Neural progenitor cell (in vitro differentiated cells): Measurements from ENCODE around the gene SCAPER. TPM values are rescaled to one million over a fixed set of nuclear protein-coding genes. Genes with fewer than 3 reads are reported as not detected.
A peak's percentile ranks its signal among the peaks of the same experiment; 100 is the strongest.

Experiments used
- DNase-seq: peaks from one replicate; pipeline ENCODE4 v3.0.0-alpha.2; 2016; ENCODE audit warnings: low spot score
- H2AFZ ChIP-seq: fragments of 200-600 bp; sonication (generic); replicated peaks from 2 replicates; pipeline ENCODE4 v1.6.1; 2016; ENCODE audit warnings: antibody characterized with exemption
- H3F3A ChIP-seq: fragments of 200-600 bp; sonication (generic); 2 replicates; pipeline ENCODE4 v1.6.1; 2016; ENCODE audit warnings: antibody characterized with exemption, low read depth
- H3K27ac ChIP-seq: fragments of 200-600 bp; sonication (generic); 2 replicates; pipeline ENCODE4 v1.5.1; 2016; ENCODE audit warnings: mild to moderate bottlenecking
- H3K27me3 ChIP-seq: fragments of 200-600 bp; sonication (generic); 2 replicates; pipeline ENCODE4 v1.6.1; 2016; ENCODE audit warnings: mild to moderate bottlenecking, moderate library complexity
- H3K36me3 ChIP-seq: fragments of 200-600 bp; sonication (generic); 2 replicates; pipeline ENCODE4 v1.5.1; 2016
- H3K4me1 ChIP-seq: fragments of 200-600 bp; sonication (generic); 2 replicates; pipeline ENCODE4 v1.6.1; 2016; ENCODE audit warnings: mixed run types
- H3K4me2 ChIP-seq: fragments of 200-600 bp; sonication (generic); 2 replicates; pipeline ENCODE4 v1.6.1; 2016
- H3K4me3 ChIP-seq: fragments of 200-600 bp; sonication (generic); 2 replicates; pipeline ENCODE4 v1.5.1; 2016
- H3K79me2 ChIP-seq: fragments of 200-600 bp; sonication (generic); 2 replicates; pipeline ENCODE4 v1.6.1; 2016; ENCODE audit warnings: low read depth
- H3K9ac ChIP-seq: fragments of 200-600 bp; sonication (generic); 2 replicates; pipeline ENCODE4 v1.6.1; 2016
- H3K9me3 ChIP-seq: fragments of 200-600 bp; sonication (generic); 2 replicates; pipeline ENCODE4 v1.5.1; 2016; ENCODE audit warnings: low read depth
- H4K20me1 ChIP-seq: fragments of 200-600 bp; sonication (generic); 2 replicates; pipeline ENCODE4 v1.6.1; 2016; ENCODE audit warnings: low read depth
- H3K27ac Mint-ChIP-seq: 3 replicates; pipeline ENCODE4 v1.8.0; 2021; ENCODE audit warnings: mixed read lengths
- H3K27me3 Mint-ChIP-seq: 2 replicates; pipeline ENCODE4 v1.8.0; 2022; ENCODE audit warnings: low read depth, mild to moderate bottlenecking, inconsistent platforms, moderate library complexity, mixed read lengths; ENCODE audit not compliant: insufficient read depth
- H3K36me3 Mint-ChIP-seq: 3 replicates; pipeline ENCODE4 v1.8.0; 2021; ENCODE audit warnings: mixed read lengths
- H3K4me1 Mint-ChIP-seq: 3 replicates; pipeline ENCODE4 v1.8.0; 2021; ENCODE audit warnings: mixed read lengths
- H3K4me3 Mint-ChIP-seq: 3 replicates; pipeline ENCODE4 v1.8.0; 2021; ENCODE audit warnings: mild to moderate bottlenecking, moderate library complexity, mixed read lengths
- H3K9me3 Mint-ChIP-seq: 3 replicates; pipeline ENCODE4 v1.8.0; 2020; ENCODE audit warnings: mixed read lengths
- EZH2 ChIP-seq: fragments of 200-600 bp; sonication (generic); IDR thresholded peaks from 2 replicates; pipeline ENCODE4 v1.6.1; 2017; ENCODE audit warnings: antibody characterized with exemption, mild to moderate bottlenecking, moderate library complexity
- EZH2phosphoT487 ChIP-seq: fragments of 200-600 bp; sonication (generic); IDR thresholded peaks from 2 replicates; pipeline ENCODE4 v1.6.1; 2017; ENCODE audit warnings: antibody characterized with exemption
- total RNA-seq: library from RNA; depleted of rRNA; stranded (reverse); fragments of >200 nt; gene quantifications from 2 replicates; pipeline ENCODE4 v1.2.3, GENCODE V29; 2015; ENCODE audit warnings: low replicate concordance
- TF ChIP-seq, protein P1 (sequence below): fragments of 200-600 bp; sonication (generic); IDR thresholded peaks from 2 replicates; pipeline ENCODE4 v1.5.1; 2017; ENCODE audit warnings: antibody characterized with exemption, mild to moderate bottlenecking

SCAPER gene, protein sequence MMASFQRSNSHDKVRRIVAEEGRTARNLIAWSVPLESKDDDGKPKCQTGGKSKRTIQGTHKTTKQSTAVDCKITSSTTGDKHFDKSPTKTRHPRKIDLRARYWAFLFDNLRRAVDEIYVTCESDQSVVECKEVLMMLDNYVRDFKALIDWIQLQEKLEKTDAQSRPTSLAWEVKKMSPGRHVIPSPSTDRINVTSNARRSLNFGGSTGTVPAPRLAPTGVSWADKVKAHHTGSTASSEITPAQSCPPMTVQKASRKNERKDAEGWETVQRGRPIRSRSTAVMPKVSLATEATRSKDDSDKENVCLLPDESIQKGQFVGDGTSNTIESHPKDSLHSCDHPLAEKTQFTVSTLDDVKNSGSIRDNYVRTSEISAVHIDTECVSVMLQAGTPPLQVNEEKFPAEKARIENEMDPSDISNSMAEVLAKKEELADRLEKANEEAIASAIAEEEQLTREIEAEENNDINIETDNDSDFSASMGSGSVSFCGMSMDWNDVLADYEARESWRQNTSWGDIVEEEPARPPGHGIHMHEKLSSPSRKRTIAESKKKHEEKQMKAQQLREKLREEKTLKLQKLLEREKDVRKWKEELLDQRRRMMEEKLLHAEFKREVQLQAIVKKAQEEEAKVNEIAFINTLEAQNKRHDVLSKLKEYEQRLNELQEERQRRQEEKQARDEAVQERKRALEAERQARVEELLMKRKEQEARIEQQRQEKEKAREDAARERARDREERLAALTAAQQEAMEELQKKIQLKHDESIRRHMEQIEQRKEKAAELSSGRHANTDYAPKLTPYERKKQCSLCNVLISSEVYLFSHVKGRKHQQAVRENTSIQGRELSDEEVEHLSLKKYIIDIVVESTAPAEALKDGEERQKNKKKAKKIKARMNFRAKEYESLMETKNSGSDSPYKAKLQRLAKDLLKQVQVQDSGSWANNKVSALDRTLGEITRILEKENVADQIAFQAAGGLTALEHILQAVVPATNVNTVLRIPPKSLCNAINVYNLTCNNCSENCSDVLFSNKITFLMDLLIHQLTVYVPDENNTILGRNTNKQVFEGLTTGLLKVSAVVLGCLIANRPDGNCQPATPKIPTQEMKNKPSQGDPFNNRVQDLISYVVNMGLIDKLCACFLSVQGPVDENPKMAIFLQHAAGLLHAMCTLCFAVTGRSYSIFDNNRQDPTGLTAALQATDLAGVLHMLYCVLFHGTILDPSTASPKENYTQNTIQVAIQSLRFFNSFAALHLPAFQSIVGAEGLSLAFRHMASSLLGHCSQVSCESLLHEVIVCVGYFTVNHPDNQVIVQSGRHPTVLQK (N-terminal part only)
- 15.0 and 20.4 TPM in 2 replicates for total RNA-seq

DNA sequence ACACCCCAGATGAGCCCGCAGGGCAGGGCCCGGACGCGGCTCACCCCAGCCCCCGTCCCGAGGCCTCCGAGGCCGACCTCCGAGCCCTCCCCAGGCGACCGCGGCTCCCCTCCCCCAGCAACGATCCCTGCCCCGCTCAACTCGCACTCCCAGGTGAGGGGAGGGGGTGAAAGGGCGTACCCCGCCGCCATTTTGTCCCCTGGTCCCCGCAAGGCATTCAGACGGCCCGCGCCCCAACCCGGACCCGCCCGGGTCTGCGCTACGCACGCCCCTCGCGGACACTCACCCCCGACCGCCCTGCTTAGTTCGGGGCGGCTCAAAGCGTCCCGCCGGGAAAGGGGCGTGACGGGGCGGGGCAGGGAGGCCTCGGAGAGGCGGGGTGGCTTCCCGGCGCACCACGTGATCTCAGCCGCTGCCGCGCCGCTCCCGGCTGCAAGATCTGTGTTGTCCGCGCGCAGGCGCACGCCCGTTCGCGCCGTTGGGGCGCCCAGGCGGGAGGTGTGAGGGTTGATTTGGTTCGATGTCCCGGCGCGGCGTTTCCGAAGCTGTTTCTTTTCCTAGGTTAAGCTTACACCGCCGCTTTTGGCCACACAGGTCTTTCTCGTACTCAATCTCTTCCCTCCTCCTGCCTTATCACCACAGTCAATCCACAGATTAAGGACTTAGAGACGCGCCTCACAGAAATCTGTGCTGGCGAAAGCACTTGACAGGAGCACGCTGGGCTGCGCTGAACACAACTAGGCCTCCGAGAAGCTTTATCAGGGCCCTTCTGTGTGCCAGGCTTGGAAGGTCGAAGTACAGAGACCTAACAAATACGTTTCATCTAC lies at the start of gene SCAPER:
SCAPER (minus strand) TSS at position 328 of the 827 bp plus-strand sequence. CDS start 21,523 bp downstream, outside the sequence.
- Histone ChIP-seq H3K36me3 (no peaks in the 10 kb centered on the region), H3K79me2 (peaks cover 6% of the 10 kb centered on the region), H3K9me3 (no peaks in the 10 kb centered on the region), H3F3A (peaks cover 22% of the 10 kb centered on the region), H3K4me2 (peak within 1 kb of the TSS; percentile 87), H3K9ac (peak within 1 kb of the TSS; percentile 33), H4K20me1 (no peaks in the 10 kb centered on the region), H3K27me3 (peaks cover 29% of the 10 kb centered on the region), H3K4me3 (peak within 1 kb of the TSS; percentile 84), H2AFZ (peak within 1 kb of the TSS; percentile 87), H3K27ac (no peak within 1 kb of the TSS), H3K4me1 (peaks cover 10% of the 10 kb centered on the region)
- H3K4me3 Mint-ChIP-seq: peak within 1 kb of the TSS; percentile 94
- peak; percentile 96 for DNase-seq
- peaks cover 1% of the 10 kb centered on the region for H3K36me3 Mint-ChIP-seq
- H3K4me1 Mint-ChIP-seq: peaks cover 21% of the 10 kb centered on the region
- H3K27ac Mint-ChIP-seq: peak within 1 kb of the TSS; percentile 97
- peaks cover 4% of the 10 kb centered on the region for H3K27me3 Mint-ChIP-seq
- TF ChIP-seq, protein P1, sequence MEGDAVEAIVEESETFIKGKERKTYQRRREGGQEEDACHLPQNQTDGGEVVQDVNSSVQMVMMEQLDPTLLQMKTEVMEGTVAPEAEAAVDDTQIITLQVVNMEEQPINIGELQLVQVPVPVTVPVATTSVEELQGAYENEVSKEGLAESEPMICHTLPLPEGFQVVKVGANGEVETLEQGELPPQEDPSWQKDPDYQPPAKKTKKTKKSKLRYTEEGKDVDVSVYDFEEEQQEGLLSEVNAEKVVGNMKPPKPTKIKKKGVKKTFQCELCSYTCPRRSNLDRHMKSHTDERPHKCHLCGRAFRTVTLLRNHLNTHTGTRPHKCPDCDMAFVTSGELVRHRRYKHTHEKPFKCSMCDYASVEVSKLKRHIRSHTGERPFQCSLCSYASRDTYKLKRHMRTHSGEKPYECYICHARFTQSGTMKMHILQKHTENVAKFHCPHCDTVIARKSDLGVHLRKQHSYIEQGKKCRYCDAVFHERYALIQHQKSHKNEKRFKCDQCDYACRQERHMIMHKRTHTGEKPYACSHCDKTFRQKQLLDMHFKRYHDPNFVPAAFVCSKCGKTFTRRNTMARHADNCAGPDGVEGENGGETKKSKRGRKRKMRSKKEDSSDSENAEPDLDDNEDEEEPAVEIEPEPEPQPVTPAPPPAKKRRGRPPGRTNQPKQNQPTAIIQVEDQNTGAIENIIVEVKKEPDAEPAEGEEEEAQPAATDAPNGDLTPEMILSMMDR: peak; percentile 3
- TF ChIP-seq EZH2 (peak; percentile 47), EZH2phosphoT487 (peak; percentile 34)
- H3K9me3 Mint-ChIP-seq: peaks cover 5% of the 10 kb centered on the region

DNA sequence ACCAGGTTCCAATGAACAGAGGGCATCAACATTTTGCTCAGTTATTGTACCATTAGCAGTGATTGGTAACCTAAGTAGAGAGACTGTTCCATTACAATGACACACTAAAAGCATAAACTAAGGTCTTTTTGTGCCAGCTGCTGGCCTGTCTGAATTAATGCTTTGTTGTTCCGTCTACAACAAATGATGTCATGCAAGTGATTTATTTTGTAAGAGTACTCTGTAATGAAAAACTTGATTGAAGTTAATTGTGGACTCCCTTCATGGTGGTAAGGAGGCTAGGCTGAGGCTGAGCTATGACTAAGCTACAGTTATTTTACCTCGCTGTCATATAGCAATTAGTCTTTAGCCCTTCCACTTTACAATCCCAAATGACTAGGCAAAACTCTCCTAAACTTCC lies 49.6 kb upstream of the SCAPER start:
- H3K27ac ChIP-seq: no peak overlapping the region
- no peak for TF ChIP-seq EZH2
- TF ChIP-seq, protein P1: no peak
- no peak for TF ChIP-seq EZH2phosphoT487
- no peak overlapping the region for H3K4me2 ChIP-seq
- DNase-seq: no peak
- H3K27ac Mint-ChIP-seq: no peak overlapping the region
- no peaks in the 10 kb centered on the region for H3K27me3 ChIP-seq
- no peak overlapping the region for H3K9ac ChIP-seq
- no peaks in the 10 kb centered on the region for H3K27me3 Mint-ChIP-seq
- no peak overlapping the region for H2AFZ ChIP-seq
- no peaks in the 10 kb centered on the region for H3K4me1 ChIP-seq
- H3F3A ChIP-seq: peaks cover 28% of the 10 kb centered on the region
- no peak overlapping the region for H3K4me3 Mint-ChIP-seq
- H4K20me1 ChIP-seq: peaks cover 11% of the 10 kb centered on the region
- peaks cover 4% of the 10 kb centered on the region for H3K36me3 ChIP-seq
- no peaks in the 10 kb centered on the region for H3K9me3 Mint-ChIP-seq
- H3K36me3 Mint-ChIP-seq: peaks cover 7% of the 10 kb centered on the region
- no peaks in the 10 kb centered on the region for H3K9me3 ChIP-seq
- H3K4me3 ChIP-seq: no peak overlapping the region
- H3K4me1 Mint-ChIP-seq: peaks cover 15% of the 10 kb centered on the region
- no peaks in the 10 kb centered on the region for H3K79me2 ChIP-seq

DNA sequence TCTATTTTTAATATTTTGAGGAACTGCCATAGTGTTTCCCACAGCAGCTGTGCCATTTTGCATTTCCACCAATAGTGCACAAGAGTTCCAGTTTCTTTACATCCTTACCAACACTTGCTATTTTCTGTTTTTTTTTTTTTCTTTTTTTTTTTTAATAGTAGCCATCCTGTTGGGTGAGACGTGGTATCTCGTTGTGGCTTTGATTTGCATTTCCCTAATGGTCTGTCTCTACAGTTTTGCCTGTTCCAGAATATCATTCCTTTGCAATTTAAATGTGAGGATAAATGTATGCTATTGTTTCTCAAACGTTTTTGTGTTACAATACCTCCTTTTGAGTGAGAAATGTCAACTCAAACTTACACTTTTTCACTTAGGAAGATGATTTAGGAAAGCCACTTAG lies 48.8 kb upstream of the SCAPER start:
- Histone ChIP-seq H3K4me3 (no peak overlapping the region), H2AFZ (no peak overlapping the region), H3K4me1 (no peaks in the 10 kb centered on the region), H3K9me3 (no peaks in the 10 kb centered on the region), H3K27me3 (no peaks in the 10 kb centered on the region), H3K4me2 (no peak overlapping the region), H3K79me2 (no peaks in the 10 kb centered on the region), H3K9ac (no peak overlapping the region), H3K27ac (no peak overlapping the region), H3K36me3 (peaks cover 11% of the 10 kb centered on the region), H3F3A (peaks cover 36% of the 10 kb centered on the region), H4K20me1 (peaks cover 17% of the 10 kb centered on the region)
- no peaks in the 10 kb centered on the region for H3K27me3 Mint-ChIP-seq
- TF ChIP-seq, protein P1: no peak
- TF ChIP-seq EZH2 (no peak), EZH2phosphoT487 (no peak)
- H3K4me3 Mint-ChIP-seq: no peak overlapping the region
- no peaks in the 10 kb centered on the region for H3K9me3 Mint-ChIP-seq
- H3K36me3 Mint-ChIP-seq: peaks cover 10% of the 10 kb centered on the region
- no peak for DNase-seq
- H3K4me1 Mint-ChIP-seq: peaks cover 15% of the 10 kb centered on the region
- no peak overlapping the region for H3K27ac Mint-ChIP-seq
